ENCODE measurements around the gene INTS11. TPM values are rescaled to one million over a fixed set of nuclear protein-coding genes. Genes with fewer than 3 reads are reported as not detected.

The INTS11 gene
- total and polyA plus RNA-seq, 2 experiments from 2014 or later = 102 to 161 TPM

- TF ChIP-seq ZNF462 (CRISPR knock-in tag; IDR thresholded peaks at IDR 0.05) (no peak), ZNF331 (CRISPR knock-in tag; IDR thresholded peaks at IDR 0.05; ENCODE audit: low read depth) (no peak)
Measured at GRCh38 chr1:1337793-1338147, 13.3 kb upstream of the INTS11 start (continued).

GRCh38 chr1:1336931-1337792 is 12.7 kb upstream of the INTS11 start:
- no peak overlapping the region for H3K27ac Mint-ChIP-seq
- H3K79me2 ChIP-seq (replicated peaks; ENCODE audit: insufficient read depth) = no peaks in the 10 kb centered on the region
- H3K36me3 ChIP-seq (ENCODE audit: insufficient read depth) = no peaks in the 10 kb centered on the region
- H3K36me3 Mint-ChIP-seq (ENCODE audit: low read depth) = peaks cover 18% of the 10 kb centered on the region
- no peaks in the 10 kb centered on the region for H3K4me1 ChIP-seq (ENCODE audit: insufficient read depth)
- H4K20me1 ChIP-seq (replicated peaks; ENCODE audit: insufficient read depth) = no peaks in the 10 kb centered on the region
- H3K27me3 Mint-ChIP-seq (ENCODE audit: insufficient read depth, low read depth, poor library complexity) = peaks cover 12% of the 10 kb centered on the region
- H3K4me1 Mint-ChIP-seq = no peaks in the 10 kb centered on the region; the same call in 2 of the 3 replicates
- ATAC-seq (no peak), DNase-seq (ENCODE audit: low spot score) (no peak)
- no peaks in the 10 kb centered on the region for H3K9me2 ChIP-seq (ENCODE audit: insufficient read depth)
- H3F3A ChIP-seq (replicated peaks; ENCODE audit: low read depth) = peaks cover 15% of the 10 kb centered on the region
- no peak overlapping the region for H3K4me2 ChIP-seq
- H3K4me3 ChIP-seq = no peak overlapping the region
- no peak overlapping the region for H3K27ac ChIP-seq (ENCODE audit: low read depth)
- no peaks in the 10 kb centered on the region for H3K27me3 ChIP-seq (ENCODE audit: insufficient read depth)
- no peak overlapping the region for H3K4me3 Mint-ChIP-seq
- no peak overlapping the region for H2AFZ ChIP-seq
- no peaks in the 10 kb centered on the region; the same call in 2 of the 3 replicates for H3K9me3 Mint-ChIP-seq
- TF ChIP-seq EZH2 (IDR thresholded peaks at IDR 0.05; ENCODE audit: low read depth, unreplicated experiment) (no peak), ZNF331 (CRISPR knock-in tag; IDR thresholded peaks at IDR 0.05; ENCODE audit: low read depth) (no peak), CREB1 (CRISPR knock-in tag; IDR thresholded peaks at IDR 0.05; ENCODE audit: low read depth) (no peak), EZH2phosphoT487 (IDR thresholded peaks at IDR 0.05; ENCODE audit: unreplicated experiment) (no peak), REST (IDR thresholded peaks at IDR 0.05; ENCODE audit: unreplicated experiment) (no peak), NANOG (IDR thresholded peaks at IDR 0.05; ENCODE audit: borderline replicate concordance) (no peak), POLR2AphosphoS5 (IDR thresholded peaks at IDR 0.05; ENCODE audit: low read depth) (no peak), STAT1 (IDR thresholded peaks at IDR 0.05; ENCODE audit: unreplicated experiment) (no peak), ZNF114 (CRISPR knock-in tag; IDR thresholded peaks at IDR 0.05) (no peak), ETS1 (IDR thresholded peaks at IDR 0.05) (no peak), CTCF (conservative IDR thresholded peaks at IDR 0.05; ENCODE audit: low read depth in 2 of 2) (no peak)

Measured in GM23338 (cell line).